NCI-H1048 (cell line): Measurements from ENCODE around the gene PACSIN1.

ENCODE experiments used
- DNase-seq: peaks from one replicate; lab custom pipeline; 2025; lab: John Stamatoyannopoulos, UW

Gene PACSIN1

DNA sequence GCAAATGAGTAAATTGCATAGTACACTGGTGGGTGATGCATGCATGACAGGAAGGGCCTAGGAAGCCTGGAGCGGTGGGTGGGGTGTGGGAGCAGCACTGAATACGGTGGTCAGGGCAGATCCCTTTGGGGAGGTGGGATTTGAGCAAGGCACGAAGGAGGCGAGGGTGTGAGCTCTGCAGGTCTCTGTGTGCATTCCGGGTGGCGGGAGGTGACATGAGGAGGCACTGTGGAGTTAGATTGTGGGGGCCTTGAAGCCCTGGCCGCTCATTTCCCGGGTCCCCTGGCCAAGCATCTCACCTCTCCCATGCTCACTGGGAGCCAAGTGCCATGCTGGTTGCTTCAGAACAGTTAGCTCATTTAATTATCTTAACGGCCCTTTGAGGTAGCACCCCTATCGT is 96.5 kb downstream of the PACSIN1 start:
- DNase-seq: no peak

DNA sequence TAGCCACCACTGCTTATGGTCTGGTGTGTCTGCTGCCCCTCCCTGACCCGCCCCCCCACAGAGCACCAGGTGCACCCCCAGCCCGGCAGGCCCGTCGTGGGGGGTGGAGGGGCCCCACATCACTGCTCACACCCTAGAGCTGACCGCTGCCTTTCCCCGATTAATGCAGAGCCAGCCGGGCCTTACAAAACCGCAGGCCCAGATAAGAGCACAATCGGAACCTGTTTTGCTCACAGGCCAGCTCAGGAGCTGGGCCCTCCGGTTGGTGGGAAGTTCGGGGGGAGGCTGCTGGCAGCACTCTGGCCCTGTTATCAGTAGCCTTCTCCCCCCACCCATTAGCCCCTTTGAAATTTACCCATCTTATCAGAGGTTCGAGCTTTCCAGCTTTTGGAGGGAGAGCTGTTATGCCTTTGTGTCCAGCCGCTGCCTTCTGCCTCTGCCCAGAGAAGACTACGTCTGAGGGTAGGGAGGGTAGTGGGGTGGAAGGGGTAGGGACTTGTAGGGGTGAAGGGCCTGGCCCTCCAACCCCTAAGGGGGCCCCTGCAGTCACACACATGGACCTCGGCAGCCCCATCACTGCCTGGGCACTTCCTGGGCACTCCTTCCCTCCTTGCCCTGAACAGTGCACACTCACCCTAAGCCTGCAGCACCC is 97.1 kb downstream of the PACSIN1 start:
- DNase-seq: no peak

DNA sequence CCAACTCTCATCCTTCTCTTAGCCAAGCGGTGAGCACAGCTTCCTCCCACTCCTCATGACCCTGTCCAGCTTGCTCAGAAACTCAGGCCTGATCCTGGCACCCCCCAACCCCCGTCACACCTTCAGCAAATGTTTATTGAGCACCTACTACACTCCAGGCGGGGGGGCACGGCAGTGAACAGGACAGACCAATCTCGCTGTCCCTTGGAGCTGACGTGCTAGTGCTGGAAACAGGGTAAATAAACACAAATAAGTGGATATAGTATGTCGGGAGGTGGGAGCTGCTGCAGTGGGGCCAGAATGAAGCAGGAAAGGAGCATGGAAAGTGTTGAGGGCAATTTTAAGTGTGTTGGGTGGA is 97.6 kb downstream of the PACSIN1 start:
- no peak for DNase-seq

DNA sequence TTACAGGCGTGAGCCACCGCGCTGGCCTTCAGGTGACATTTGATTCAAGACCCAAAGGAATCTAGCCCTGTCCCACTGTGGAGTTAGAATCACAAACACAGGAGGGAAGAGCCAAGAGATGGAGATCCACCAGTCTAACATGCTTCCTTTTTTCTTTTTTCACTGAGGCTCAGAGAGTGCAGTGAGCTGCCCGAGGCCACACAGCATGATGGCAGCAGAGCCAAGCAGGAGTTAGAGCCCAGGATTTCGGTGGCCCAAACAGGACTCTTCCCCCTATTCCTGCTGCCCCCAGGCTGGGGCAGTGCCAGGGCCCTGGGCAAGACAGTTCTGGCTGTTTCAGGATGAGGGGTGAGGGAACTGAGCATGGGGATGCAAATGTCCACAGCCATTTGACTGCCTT is 98.3 kb downstream of the PACSIN1 start:
- DNase-seq: no peak

DNA sequence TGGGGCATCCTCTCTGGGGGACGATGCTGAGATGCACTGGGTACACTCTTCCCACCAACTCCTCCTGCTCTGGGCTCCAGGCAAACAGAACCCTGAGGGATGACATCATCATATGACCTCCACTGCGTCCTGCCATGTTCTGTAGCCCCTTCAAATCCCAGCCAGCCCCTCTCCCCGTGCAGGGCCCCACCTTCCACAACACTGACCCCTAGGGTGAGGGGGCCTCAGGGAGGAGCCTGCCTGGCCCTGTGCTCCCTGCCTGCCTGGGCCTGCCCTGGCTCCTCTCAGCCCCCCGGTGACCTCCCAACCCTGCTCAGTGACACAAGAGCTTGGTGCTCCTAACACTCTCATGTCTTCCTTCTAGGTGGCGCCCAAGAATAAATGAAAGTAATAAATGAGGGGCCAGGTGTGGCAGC is 99.9 kb downstream of the PACSIN1 start:
- DNase-seq: no peak

- DNase-seq: no peak
These were observed 101.1 kb downstream of the PACSIN1 start for GRCh38 chr6:34566830-34567546.

DNA sequence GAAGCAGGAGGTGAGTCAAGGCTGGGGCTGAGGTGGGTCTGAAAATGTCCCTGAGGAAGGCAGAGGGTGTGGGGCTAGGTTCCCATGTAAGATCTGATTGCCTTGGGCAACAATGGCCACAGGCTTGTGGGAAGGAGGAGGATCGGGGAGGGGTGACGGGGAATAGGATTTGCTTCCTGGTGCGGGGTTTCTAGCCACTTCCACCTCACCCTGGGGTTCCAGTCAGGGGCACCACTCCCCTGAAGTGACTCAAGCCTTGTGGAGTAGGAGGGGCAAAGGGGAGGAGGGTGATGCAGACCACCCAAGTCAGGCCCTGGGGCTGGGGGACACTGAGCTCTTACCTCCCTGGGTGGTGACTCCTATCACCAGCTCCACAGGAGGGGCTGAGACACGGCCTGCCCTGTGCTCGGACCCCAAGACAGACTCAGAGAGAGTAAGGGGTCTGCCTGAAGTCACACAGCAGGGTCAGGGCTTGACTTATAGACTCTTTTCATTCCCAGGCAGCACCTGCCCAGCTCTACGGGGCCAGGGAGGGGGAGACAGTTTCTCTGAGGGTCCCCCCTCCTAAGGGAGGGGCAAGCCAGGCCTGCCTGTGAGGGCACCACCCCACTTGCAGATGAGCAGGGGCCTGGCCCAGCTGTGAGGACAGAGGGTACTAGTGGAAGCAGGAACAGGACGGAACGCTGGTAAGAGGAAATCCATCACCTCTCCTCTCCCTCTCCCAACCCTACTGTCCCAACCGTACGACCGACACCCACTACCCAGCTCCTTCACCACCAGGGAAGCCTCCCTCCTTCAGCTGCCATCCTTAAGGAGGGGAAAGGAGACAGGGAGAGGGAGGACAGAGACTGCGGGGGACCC is 102.7 kb downstream of the PACSIN1 start:
- no peak for DNase-seq

GRCh38 chr6:34569361-34569973 is 103.6 kb downstream of the PACSIN1 start:
- DNase-seq: no peak

GRCh38 chr6:34570066-34570833 is 104.4 kb downstream of the PACSIN1 start:
- no peak for DNase-seq

DNA sequence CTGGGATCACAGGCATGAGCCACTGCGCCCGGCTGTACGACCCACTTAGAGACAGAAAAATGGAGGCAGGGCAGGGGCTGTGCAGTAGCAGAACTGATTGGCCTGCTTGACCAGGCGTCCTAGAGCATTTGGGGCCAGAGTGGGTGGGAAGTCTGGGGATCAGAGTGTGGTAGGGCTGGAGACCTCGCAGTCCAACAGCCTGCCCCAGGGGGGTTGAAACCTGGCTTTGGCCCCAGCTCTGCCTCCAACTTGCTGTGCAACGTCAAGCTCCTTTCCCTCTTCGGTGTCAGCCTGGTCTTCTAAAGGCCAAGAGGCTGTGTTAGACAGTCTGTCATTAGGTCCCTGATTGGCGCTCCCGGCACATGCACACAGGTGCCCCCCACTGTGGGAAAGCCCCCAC is 105.5 kb downstream of the PACSIN1 start:
- DNase-seq: no peak

DNA sequence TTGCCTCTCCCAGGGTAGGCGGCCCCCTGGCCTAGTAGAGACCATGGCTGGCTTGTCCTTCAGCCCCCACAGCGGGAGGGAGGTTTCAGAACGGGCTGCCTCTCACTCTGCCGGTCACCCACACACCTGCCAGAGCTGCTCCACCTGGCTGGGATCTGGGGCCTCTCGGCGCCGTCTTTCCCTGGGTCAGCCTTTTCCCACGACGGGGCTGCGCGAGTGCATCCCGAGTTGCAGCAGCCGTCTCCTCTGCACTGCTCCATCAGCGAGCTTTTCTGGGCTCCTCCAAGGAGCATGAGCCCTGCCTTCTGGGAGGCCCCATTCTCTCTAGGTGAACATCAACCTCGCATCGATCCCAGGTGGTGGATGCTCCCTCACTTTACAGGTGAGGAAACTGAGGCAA is 106.1 kb downstream of the PACSIN1 start:
- no peak for DNase-seq

DNA sequence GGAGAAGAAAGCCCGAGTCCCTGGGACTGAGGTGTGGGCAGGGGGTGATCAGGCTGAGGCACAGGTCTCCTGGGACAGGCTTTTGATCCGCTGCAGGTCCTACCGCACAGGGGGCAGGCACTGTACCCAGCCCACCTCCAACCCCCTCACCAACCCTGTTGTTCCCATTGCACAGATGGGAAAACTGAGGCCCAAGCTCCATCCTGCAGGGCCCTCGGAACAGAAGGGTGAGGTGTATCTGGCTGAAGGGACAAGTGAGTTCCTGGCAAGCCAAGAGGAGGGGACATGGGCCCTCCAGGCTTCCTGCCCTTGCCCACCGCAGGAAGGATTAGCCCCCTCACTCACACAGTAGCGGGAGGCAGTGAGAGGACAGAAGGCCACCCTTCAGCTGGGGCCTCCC is 106.7 kb downstream of the PACSIN1 start:
- no peak for DNase-seq

- no peak for DNase-seq
These were observed 107.8 kb downstream of the PACSIN1 start for GRCh38 chr6:34573567-34574183.

GRCh38 chr6:34574647-34575293 is 108.9 kb downstream of the PACSIN1 start:
- DNase-seq: no peak

GRCh38 chr6:34575326-34575725 is 109.5 kb downstream of the PACSIN1 start:
- no peak for DNase-seq

GRCh38 chr6:34576286-34576955 is 110.5 kb downstream of the PACSIN1 start:
- no peak for DNase-seq

- DNase-seq: no peak
These were observed 112.8 kb downstream of the PACSIN1 start for GRCh38 chr6:34578445-34579262.

DNA sequence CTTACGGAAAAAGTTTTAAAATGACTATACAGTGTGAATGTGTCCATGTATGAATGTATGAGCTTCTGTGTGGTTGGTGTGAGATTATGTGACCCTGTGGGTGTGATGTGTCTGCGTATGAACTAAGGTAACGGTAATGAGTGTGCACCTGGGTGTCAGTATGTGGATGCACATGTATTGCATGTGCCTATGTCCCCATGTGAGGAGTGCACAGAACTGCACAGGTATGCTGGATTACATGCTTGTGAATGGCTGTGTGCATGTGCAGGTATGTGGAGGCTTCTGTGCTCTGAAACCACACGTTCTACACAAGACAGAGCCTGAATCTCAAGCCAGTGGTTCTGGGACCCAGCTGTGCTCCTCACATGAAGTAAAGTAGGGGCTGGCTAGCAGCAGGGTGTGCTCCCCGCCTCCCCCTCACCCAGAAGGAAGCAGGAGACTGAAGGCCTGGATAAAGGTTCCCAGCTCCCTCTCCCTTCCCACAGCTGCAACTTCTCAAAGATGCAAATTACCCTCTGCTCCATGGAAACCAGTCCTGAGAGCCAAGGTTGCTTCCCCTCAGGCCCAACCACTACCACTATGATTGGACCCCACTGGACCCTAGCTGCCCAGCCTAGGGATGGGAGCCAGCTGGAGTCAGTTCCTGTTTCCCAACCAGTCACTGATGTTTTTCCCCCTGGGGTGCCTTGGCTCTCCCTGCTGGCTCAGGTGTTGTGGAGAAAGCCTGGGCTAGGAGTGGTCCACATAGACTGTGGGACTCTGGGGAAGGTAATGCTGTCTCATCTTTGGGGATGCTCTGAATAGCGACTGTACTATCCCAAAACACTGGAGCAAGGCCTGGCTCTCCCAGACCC is 115.1 kb downstream of the PACSIN1 start:
- DNase-seq: no peak
